K562 (cell line): ENCODE data around the gene PLA2G15. TPM values are rescaled to one million over a fixed set of nuclear protein-coding genes. Genes with fewer than 3 reads are reported as not detected.

Experiments used
- microRNA-seq: library from miRNA; unstranded; fragments of <30 nt; microRNA quantifications from one replicate; pipeline ENCODE4, GENCODE V29; 2018; ENCODE audit warnings: borderline microRNAs expressed
- polyA plus RNA-seq, 8 experiments: library from polyadenylated mRNA; depleted of rRNA in 4 of 8; stranded (reverse) in 5 of 8; unstranded in 3 of 8; fragments of >200 nt; fragmentation: Nextera tagmentation in 2 of 8; fragmentation: Illumina TruSeq in 1 of 8; extraction: Ambion mirVana in 2 of 8; extraction: Trizol in 1 of 8; gene quantifications; 2 replicates each; pipeline versions ENCODE4 v1.2.1 to v1.2.3, GENCODE V29; 2011 to 2014; ENCODE audit warnings: inconsistent platforms in 1 of 8, missing spikeins in 1 of 8
- small RNA-seq: library from RNA; depleted of rRNA; stranded (forward); fragments of <200 nt; gene quantifications from one replicate; pipeline ENCODE3, GENCODE V24; 2014
- total RNA-seq, 7 experiments: library from RNA; depleted of rRNA in 6 of 7; stranded (reverse); fragments of >200 nt in 6 of 7; fragmentation: Illumina TruSeq in 2 of 7; extraction: Trizol in 2 of 7; gene quantifications; 2 replicates each; pipeline versions ENCODE4 v1.2.1 to v1.2.3, GENCODE V29; 2011 to 2021; ENCODE audit warnings: low replicate concordance in 1 of 7

The PLA2G15 gene
- total and polyA plus RNA-seq, 9 of the 15 experiments (the other 6 are each of a cell fraction or from before 2014, with no cell fraction given): 0.42 to 8.6 (median 4.8) TPM

Small RNAs within 50 kb of the gene (microRNA-seq; reads per million reads assigned to microRNA genes)
- gene MIR6773: not detected

Small RNAs within 50 kb of the gene (small RNA-seq; reads per million reads assigned to genes)
- gene RNU6-1262P: not detected

Other genes starting within 250 kb of the PLA2G15 start
Only the 7 nearest of the 10 such genes appear.
- 22.3 and 22.5 TPM in 2 replicates for gene DUS2, start 222.1 kb upstream of the PLA2G15 start, total RNA-seq (2014; rRNA removed)
- gene DUS2, start 222.1 kb upstream of the PLA2G15 start, total RNA-seq (2014; rRNA removed; fragmentation: Illumina TruSeq; extraction: Trizol): 17.8 and 20.9 TPM in 2 replicates
- gene DUS2, start 222.1 kb upstream of the PLA2G15 start, total RNA-seq (2015; rRNA removed; fragmentation: Illumina TruSeq; extraction: Trizol): 21.5 and 22.5 TPM in 2 replicates
- gene DUS2, start 222.1 kb upstream of the PLA2G15 start, total RNA-seq (2021): 21.7 and 25.6 TPM in 2 replicates
- 13.0 and 16.3 TPM in 2 replicates for gene DUS2, start 222.1 kb upstream of the PLA2G15 start, polyA plus RNA-seq (2011; rRNA removed)
- gene DUS2, start 222.1 kb upstream of the PLA2G15 start, polyA plus RNA-seq (2014; fragmentation: Illumina TruSeq; extraction: Trizol): 19.4 and 20.6 TPM in 2 replicates
- gene DUS2, start 222.1 kb upstream of the PLA2G15 start, polyA plus RNA-seq (2014; fragmentation: Nextera tagmentation; extraction: Ambion mirVana): 1 to 10 TPM; 5.8 to 9.3 TPM
- 13.3 and 15.1 TPM in 2 replicates for gene DUS2, start 222.1 kb upstream of the PLA2G15 start, polyA plus RNA-seq (2014; rRNA removed)
- gene NFATC3, start 160.0 kb upstream of the PLA2G15 start, total RNA-seq (2014; rRNA removed): 58.1 and 61.4 TPM in 2 replicates
- 56.9 and 65.9 TPM in 2 replicates for gene NFATC3, start 160.0 kb upstream of the PLA2G15 start, total RNA-seq (2014; rRNA removed; fragmentation: Illumina TruSeq; extraction: Trizol)
- 56.8 and 59.4 TPM in 2 replicates for gene NFATC3, start 160.0 kb upstream of the PLA2G15 start, total RNA-seq (2015; rRNA removed; fragmentation: Illumina TruSeq; extraction: Trizol)
- gene NFATC3, start 160.0 kb upstream of the PLA2G15 start, total RNA-seq (2021): 86.7 and 98.4 TPM in 2 replicates
- 70.7 and 96.9 TPM in 2 replicates for gene NFATC3, start 160.0 kb upstream of the PLA2G15 start, polyA plus RNA-seq (2011; rRNA removed)
- gene NFATC3, start 160.0 kb upstream of the PLA2G15 start, polyA plus RNA-seq (2014; fragmentation: Illumina TruSeq; extraction: Trizol): 55.3 and 63.6 TPM in 2 replicates
- gene NFATC3, start 160.0 kb upstream of the PLA2G15 start, polyA plus RNA-seq (2014; fragmentation: Nextera tagmentation; extraction: Ambion mirVana): 10 to 100 TPM; 15.7 to 19.1 TPM
- gene NFATC3, start 160.0 kb upstream of the PLA2G15 start, polyA plus RNA-seq (2014; rRNA removed): 47.3 and 54.8 TPM in 2 replicates
- gene ESRP2, start 9.2 kb upstream of the PLA2G15 start, total RNA-seq (2014; rRNA removed): 0.05 TPM in 1 of 2 replicates, not detected in the other
- not detected in 2 replicates for gene ESRP2, start 9.2 kb upstream of the PLA2G15 start, total RNA-seq (2014; rRNA removed; fragmentation: Illumina TruSeq; extraction: Trizol)
- not detected in 2 replicates for gene ESRP2, start 9.2 kb upstream of the PLA2G15 start, total RNA-seq (2015; rRNA removed; fragmentation: Illumina TruSeq; extraction: Trizol)
- 0.07 and 0.36 TPM in 2 replicates for gene ESRP2, start 9.2 kb upstream of the PLA2G15 start, total RNA-seq (2021)
- gene ESRP2, start 9.2 kb upstream of the PLA2G15 start, polyA plus RNA-seq (2011; rRNA removed): 0.09 TPM in 1 of 2 replicates, not detected in the other
- not detected in 2 replicates for gene ESRP2, start 9.2 kb upstream of the PLA2G15 start, polyA plus RNA-seq (2014; fragmentation: Illumina TruSeq; extraction: Trizol)
- under 1 TPM in 1 of 2 experiments, not detected in 1; 0.15 TPM for gene ESRP2, start 9.2 kb upstream of the PLA2G15 start, polyA plus RNA-seq (2014; fragmentation: Nextera tagmentation; extraction: Ambion mirVana)
- not detected in 2 replicates for gene ESRP2, start 9.2 kb upstream of the PLA2G15 start, polyA plus RNA-seq (2014; rRNA removed)
- 18.8 and 26.2 TPM in 2 replicates for gene SLC7A6, start 19.2 kb downstream of the PLA2G15 start, total RNA-seq (2014; rRNA removed)
- 29.8 and 33.6 TPM in 2 replicates for gene SLC7A6, start 19.2 kb downstream of the PLA2G15 start, total RNA-seq (2014; rRNA removed; fragmentation: Illumina TruSeq; extraction: Trizol)
- gene SLC7A6, start 19.2 kb downstream of the PLA2G15 start, total RNA-seq (2015; rRNA removed; fragmentation: Illumina TruSeq; extraction: Trizol): 27.7 and 28.7 TPM in 2 replicates
- 58.0 and 59.8 TPM in 2 replicates for gene SLC7A6, start 19.2 kb downstream of the PLA2G15 start, total RNA-seq (2021)
- gene SLC7A6, start 19.2 kb downstream of the PLA2G15 start, polyA plus RNA-seq (2011; rRNA removed): 55.7 and 60.1 TPM in 2 replicates
- gene SLC7A6, start 19.2 kb downstream of the PLA2G15 start, polyA plus RNA-seq (2014; fragmentation: Illumina TruSeq; extraction: Trizol): 51.9 and 53.3 TPM in 2 replicates
- gene SLC7A6, start 19.2 kb downstream of the PLA2G15 start, polyA plus RNA-seq (2014; fragmentation: Nextera tagmentation; extraction: Ambion mirVana): 10 to 100 TPM; 12.6 to 12.8 TPM
- 38.6 and 44.6 TPM in 2 replicates for gene SLC7A6, start 19.2 kb downstream of the PLA2G15 start, polyA plus RNA-seq (2014; rRNA removed)
- gene SLC7A6OS, start 65.6 kb downstream of the PLA2G15 start, total RNA-seq (2014; rRNA removed): 16.5 and 18.7 TPM in 2 replicates
- 17.6 and 17.8 TPM in 2 replicates for gene SLC7A6OS, start 65.6 kb downstream of the PLA2G15 start, total RNA-seq (2014; rRNA removed; fragmentation: Illumina TruSeq; extraction: Trizol)
- gene SLC7A6OS, start 65.6 kb downstream of the PLA2G15 start, total RNA-seq (2015; rRNA removed; fragmentation: Illumina TruSeq; extraction: Trizol): 21.1 and 23.6 TPM in 2 replicates
- gene SLC7A6OS, start 65.6 kb downstream of the PLA2G15 start, total RNA-seq (2021): 22.1 and 24.3 TPM in 2 replicates
- 14.0 and 17.2 TPM in 2 replicates for gene SLC7A6OS, start 65.6 kb downstream of the PLA2G15 start, polyA plus RNA-seq (2011; rRNA removed)
- gene SLC7A6OS, start 65.6 kb downstream of the PLA2G15 start, polyA plus RNA-seq (2014; fragmentation: Illumina TruSeq; extraction: Trizol): 16.6 and 18.7 TPM in 2 replicates
- gene SLC7A6OS, start 65.6 kb downstream of the PLA2G15 start, polyA plus RNA-seq (2014; fragmentation: Nextera tagmentation; extraction: Ambion mirVana): 1 to 10 TPM; 2.7 to 4.5 TPM
- 15.5 and 25.3 TPM in 2 replicates for gene SLC7A6OS, start 65.6 kb downstream of the PLA2G15 start, polyA plus RNA-seq (2014; rRNA removed)
- gene PRMT7, start 65.6 kb downstream of the PLA2G15 start, total RNA-seq (2014; rRNA removed): 78.3 and 90.2 TPM in 2 replicates
- 48.0 and 56.7 TPM in 2 replicates for gene PRMT7, start 65.6 kb downstream of the PLA2G15 start, total RNA-seq (2014; rRNA removed; fragmentation: Illumina TruSeq; extraction: Trizol)
- gene PRMT7, start 65.6 kb downstream of the PLA2G15 start, total RNA-seq (2015; rRNA removed; fragmentation: Illumina TruSeq; extraction: Trizol): 69.7 and 73.1 TPM in 2 replicates
- gene PRMT7, start 65.6 kb downstream of the PLA2G15 start, total RNA-seq (2021): 78.6 and 79.4 TPM in 2 replicates
- 69.9 and 74.1 TPM in 2 replicates for gene PRMT7, start 65.6 kb downstream of the PLA2G15 start, polyA plus RNA-seq (2011; rRNA removed)
- gene PRMT7, start 65.6 kb downstream of the PLA2G15 start, polyA plus RNA-seq (2014; fragmentation: Illumina TruSeq; extraction: Trizol): 66.6 and 85.9 TPM in 2 replicates
- 10 to 100 TPM in 1 of 2 experiments, 1 to 10 TPM in 1; 6.4 to 12.6 TPM for gene PRMT7, start 65.6 kb downstream of the PLA2G15 start, polyA plus RNA-seq (2014; fragmentation: Nextera tagmentation; extraction: Ambion mirVana)
- gene PRMT7, start 65.6 kb downstream of the PLA2G15 start, polyA plus RNA-seq (2014; rRNA removed): 83.7 and 88.8 TPM in 2 replicates
- 0.64 and 1.2 TPM in 2 replicates for gene SMPD3, start 203.1 kb downstream of the PLA2G15 start, total RNA-seq (2014; rRNA removed)
- gene SMPD3, start 203.1 kb downstream of the PLA2G15 start, total RNA-seq (2014; rRNA removed; fragmentation: Illumina TruSeq; extraction: Trizol): 0.11 TPM in 1 of 2 replicates, not detected in the other
- 0.23 and 0.72 TPM in 2 replicates for gene SMPD3, start 203.1 kb downstream of the PLA2G15 start, total RNA-seq (2015; rRNA removed; fragmentation: Illumina TruSeq; extraction: Trizol)
- 0.94 and 1.2 TPM in 2 replicates for gene SMPD3, start 203.1 kb downstream of the PLA2G15 start, total RNA-seq (2021)
- 0.12 and 0.18 TPM in 2 replicates for gene SMPD3, start 203.1 kb downstream of the PLA2G15 start, polyA plus RNA-seq (2011; rRNA removed)
- gene SMPD3, start 203.1 kb downstream of the PLA2G15 start, polyA plus RNA-seq (2014; fragmentation: Illumina TruSeq; extraction: Trizol): 0.12 and 1.00 TPM in 2 replicates
- under 1 TPM; 0.03 to 0.08 TPM for gene SMPD3, start 203.1 kb downstream of the PLA2G15 start, polyA plus RNA-seq (2014; fragmentation: Nextera tagmentation; extraction: Ambion mirVana)
- gene SMPD3, start 203.1 kb downstream of the PLA2G15 start, polyA plus RNA-seq (2014; rRNA removed): 0.19 and 0.42 TPM in 2 replicates